NCI-H345 treated with DMSO at 0.1 percent for 48 hours (cell line): ENCODE data around the gene SAE1.
A peak's percentile ranks its signal among the peaks of the same experiment; 100 is the strongest.

ENCODE experiments used
- DNase-seq: peaks from one replicate; lab custom pipeline; 2025; ENCODE audit not compliant: unreplicated experiment; lab: John Stamatoyannopoulos, UW

Gene SAE1

GRCh38 chr19:47210180-47210490, 79.5 kb downstream of the SAE1 start:
- DNase-seq: no peak

GRCh38 chr19:47210689-47211316, 80.2 kb downstream of the SAE1 start:
- DNase-seq: no peak

- no peak for DNase-seq
Observed at GRCh38 chr19:47215581-47215980, 84.9 kb downstream of the SAE1 start.

- DNase-seq: no peak
Observed at GRCh38 chr19:47221080-47221841, 90.6 kb downstream of the SAE1 start.

- no peak for DNase-seq
Observed at GRCh38 chr19:47221890-47222289, 91.3 kb downstream of the SAE1 start.

GRCh38 chr19:47225746-47226425, 95.3 kb downstream of the SAE1 start:
- DNase-seq: peak; percentile 55

GRCh38 chr19:47226426-47227351, 96.1 kb downstream of the SAE1 start:
- DNase-seq: no peak

- DNase-seq: no peak
Observed at GRCh38 chr19:47227352-47228167, 96.9 kb downstream of the SAE1 start.

- DNase-seq: no peak
Observed at GRCh38 chr19:47228168-47228936, 97.7 kb downstream of the SAE1 start.

- DNase-seq: no peak
Observed at GRCh38 chr19:47228937-47229675, 98.5 kb downstream of the SAE1 start.

- no peak for DNase-seq
Observed at GRCh38 chr19:47229676-47230053, 99.0 kb downstream of the SAE1 start.

GRCh38 chr19:47230054-47230920, 99.7 kb downstream of the SAE1 start:
- no peak for DNase-seq

GRCh38 chr19:47230921-47231214, 100.2 kb downstream of the SAE1 start, which contains the start of gene BBC3:
Gene BBC3, minus strand, starts transcription at chr19:47231199. Its CDS starts 2,768 bp downstream, at chr19:47228431.
- DNase-seq: no peak

- DNase-seq: no peak
Observed at GRCh38 chr19:47231215-47232054, 100.8 kb downstream of the SAE1 start.

GRCh38 chr19:47232422-47233211, 102.0 kb downstream of the SAE1 start:
- no peak for DNase-seq

GRCh38 chr19:47236072-47236675, 105.5 kb downstream of the SAE1 start:
- DNase-seq: no peak
